DOHH2 (cell line): ENCODE results near the gene C6orf62.

Experiments used
- CTCF ChIP-seq: fragments of 200-600 bp; sonication (generic); IDR thresholded peaks from one replicate; pipeline ENCODE4 v1.5.1; 2014; ENCODE audit warnings: antibody characterized with exemption, mild to moderate bottlenecking, low read depth, low read length; ENCODE audit not compliant: poor library complexity, severe bottlenecking
- EZH2phosphoT487 ChIP-seq: fragments of 200-600 bp; sonication (generic); IDR thresholded peaks from 2 replicates; pipeline ENCODE4 v1.6.1; 2017; ENCODE audit warnings: borderline replicate concordance, mild to moderate bottlenecking, antibody characterized with exemption, low read length, moderate library complexity, mixed read lengths

DNA sequence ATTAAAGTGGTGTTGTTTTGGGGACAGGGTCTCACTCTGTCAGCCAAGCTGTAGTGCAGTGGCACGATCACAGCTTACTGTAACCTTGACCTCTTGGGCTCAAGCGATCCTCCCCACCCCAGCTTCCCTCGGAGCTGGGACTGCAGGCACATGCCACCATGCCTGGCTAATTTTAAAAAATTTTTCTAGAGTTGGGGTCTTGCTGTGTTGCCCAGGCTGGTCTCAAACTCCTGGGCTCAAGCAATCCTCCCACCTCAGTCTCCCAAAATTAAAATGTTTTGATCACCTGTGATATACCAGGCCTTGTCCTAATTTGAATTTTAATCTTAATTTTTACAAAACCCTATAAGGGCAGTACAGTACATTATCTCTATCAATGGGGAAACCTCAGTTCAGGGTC lies 26.5 kb downstream of the C6orf62 start:
- TF ChIP-seq CTCF, result no peak
- TF ChIP-seq EZH2phosphoT487, result no peak
